Epithelial cell of esophagus (primary cell): ENCODE results near the gene CXorf58.

ENCODE experiments used
- DNase-seq: peaks from one replicate; pipeline ENCODE4 v3.0.0; 2010; ENCODE audit warnings: low read depth
- H3K4me3 ChIP-seq: 2 replicates; pipeline ENCODE4 v1.5.1; 2011; ENCODE audit warnings: mild to moderate bottlenecking, low read length, control low read depth
- CTCF ChIP-seq: IDR thresholded peaks from 2 replicates; pipeline ENCODE4 v1.5.1; 2011; ENCODE audit warnings: low read depth, mild to moderate bottlenecking, low read length, control low read depth, inconsistent platforms; ENCODE audit not compliant: insufficient read depth; ENCODE audit errors: missing control alignments

The CXorf58 gene

GRCh38 chrX:23901805-23902204 lies 6.0 kb upstream of the CXorf58 start:
- no peak overlapping the region for H3K4me3 ChIP-seq
- TF ChIP-seq CTCF: peak; percentile 60
- peak; percentile 80 for DNase-seq

GRCh38 chrX:23902419-23902818 lies 5.4 kb upstream of the CXorf58 start:
- peak; percentile 68 for DNase-seq
- H3K4me3 ChIP-seq: no peak overlapping the region

GRCh38 chrX:23904096-23904495 lies 3.7 kb upstream of the CXorf58 start:
- TF ChIP-seq CTCF: no peak
- peak; percentile 59 for DNase-seq
- H3K4me3 ChIP-seq: no peak overlapping the region

More at GRCh38 chrX:23902419-23902818, 5.4 kb upstream of the CXorf58 start:
- peak; percentile 37 for TF ChIP-seq CTCF

GRCh38 chrX:23907111-23907497 lies 702 bp upstream of the CXorf58 start:
- peak overlapping the region; percentile 64 for H3K4me3 ChIP-seq
- TF ChIP-seq CTCF: no peak
- no peak for DNase-seq

GRCh38 chrX:23908219-23909004 lies 606 bp downstream of the CXorf58 start:
- TF ChIP-seq CTCF: no peak
- DNase-seq: no peak
- H3K4me3 ChIP-seq: peak overlapping the region; percentile 30

GRCh38 chrX:23911126-23911835 lies 3.5 kb downstream of the CXorf58 start:
- no peak for DNase-seq
- no peak for TF ChIP-seq CTCF
- H3K4me3 ChIP-seq: no peak overlapping the region
